Ovary (tissue), 3 donors: Measurements from ENCODE around the gene HECW1.

Experiments
- POLR2A ChIP-seq: fragments of 450-650 bp; IDR thresholded peaks from one replicate; pipeline ENCODE4 v1.6.1; 2017; ENCODE audit warnings: antibody characterized with exemption, mild to moderate bottlenecking, moderate library complexity
- TF ChIP-seq, protein P1 (sequence below), 3 donors: fragments of 450-650 bp in 2 of 3; fragments of 200-600 bp in 1 of 3; IDR thresholded peaks; one replicate each; pipeline versions ENCODE4 v1.5.1 to v1.8.0; 2016 to 2022; ENCODE audit warnings: antibody characterized with exemption in 3 of 3, mild to moderate bottlenecking in 1 of 3
- donor health status: DM: no; HTN: no; CAD: no.

DNA sequence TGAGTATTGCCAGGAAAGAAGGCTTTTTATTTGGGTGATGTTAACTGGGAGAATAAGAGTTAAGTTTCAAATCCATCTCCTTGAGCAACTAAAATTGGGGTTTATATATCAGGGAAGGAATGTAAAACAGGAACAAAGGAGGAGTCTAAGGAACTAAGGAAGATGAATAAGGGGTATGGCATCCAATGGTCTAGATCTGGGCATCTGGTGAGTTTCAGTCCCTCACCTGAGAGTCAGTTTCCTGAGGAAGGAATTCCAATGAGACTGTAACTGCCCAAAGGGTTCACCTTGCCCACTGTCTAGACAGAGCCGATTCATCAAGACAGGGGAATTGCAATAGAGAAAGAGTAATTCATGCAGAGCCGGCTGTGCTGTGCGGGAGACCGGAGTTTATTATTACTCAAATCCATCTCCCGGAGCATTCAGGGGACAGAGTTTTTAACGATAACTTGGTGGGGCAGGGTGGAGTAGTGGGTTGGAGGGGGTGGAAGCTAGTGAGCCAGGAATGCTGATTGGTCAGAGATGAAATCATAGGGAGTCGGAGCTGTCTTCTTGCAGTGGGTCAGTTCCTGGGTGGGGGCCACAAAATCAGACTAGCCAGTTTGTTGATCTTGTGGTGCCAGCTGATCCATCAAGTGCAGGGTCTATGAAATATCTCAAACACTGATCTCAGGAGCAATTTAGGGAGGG, 282.1 kb downstream of the HECW1 start:
- TF ChIP-seq, protein P1, sequence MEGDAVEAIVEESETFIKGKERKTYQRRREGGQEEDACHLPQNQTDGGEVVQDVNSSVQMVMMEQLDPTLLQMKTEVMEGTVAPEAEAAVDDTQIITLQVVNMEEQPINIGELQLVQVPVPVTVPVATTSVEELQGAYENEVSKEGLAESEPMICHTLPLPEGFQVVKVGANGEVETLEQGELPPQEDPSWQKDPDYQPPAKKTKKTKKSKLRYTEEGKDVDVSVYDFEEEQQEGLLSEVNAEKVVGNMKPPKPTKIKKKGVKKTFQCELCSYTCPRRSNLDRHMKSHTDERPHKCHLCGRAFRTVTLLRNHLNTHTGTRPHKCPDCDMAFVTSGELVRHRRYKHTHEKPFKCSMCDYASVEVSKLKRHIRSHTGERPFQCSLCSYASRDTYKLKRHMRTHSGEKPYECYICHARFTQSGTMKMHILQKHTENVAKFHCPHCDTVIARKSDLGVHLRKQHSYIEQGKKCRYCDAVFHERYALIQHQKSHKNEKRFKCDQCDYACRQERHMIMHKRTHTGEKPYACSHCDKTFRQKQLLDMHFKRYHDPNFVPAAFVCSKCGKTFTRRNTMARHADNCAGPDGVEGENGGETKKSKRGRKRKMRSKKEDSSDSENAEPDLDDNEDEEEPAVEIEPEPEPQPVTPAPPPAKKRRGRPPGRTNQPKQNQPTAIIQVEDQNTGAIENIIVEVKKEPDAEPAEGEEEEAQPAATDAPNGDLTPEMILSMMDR (IDR thresholded peaks at IDR 0.05): no peak
- no peak for TF ChIP-seq POLR2A
